ENCODE results near the gene SLC6A8. TPM values are rescaled to one million over a fixed set of nuclear protein-coding genes. Genes with fewer than 3 reads are reported as not detected.

Gene SLC6A8
- total RNA-seq, 2 experiments from 2014 or later, result not detected

DNA sequence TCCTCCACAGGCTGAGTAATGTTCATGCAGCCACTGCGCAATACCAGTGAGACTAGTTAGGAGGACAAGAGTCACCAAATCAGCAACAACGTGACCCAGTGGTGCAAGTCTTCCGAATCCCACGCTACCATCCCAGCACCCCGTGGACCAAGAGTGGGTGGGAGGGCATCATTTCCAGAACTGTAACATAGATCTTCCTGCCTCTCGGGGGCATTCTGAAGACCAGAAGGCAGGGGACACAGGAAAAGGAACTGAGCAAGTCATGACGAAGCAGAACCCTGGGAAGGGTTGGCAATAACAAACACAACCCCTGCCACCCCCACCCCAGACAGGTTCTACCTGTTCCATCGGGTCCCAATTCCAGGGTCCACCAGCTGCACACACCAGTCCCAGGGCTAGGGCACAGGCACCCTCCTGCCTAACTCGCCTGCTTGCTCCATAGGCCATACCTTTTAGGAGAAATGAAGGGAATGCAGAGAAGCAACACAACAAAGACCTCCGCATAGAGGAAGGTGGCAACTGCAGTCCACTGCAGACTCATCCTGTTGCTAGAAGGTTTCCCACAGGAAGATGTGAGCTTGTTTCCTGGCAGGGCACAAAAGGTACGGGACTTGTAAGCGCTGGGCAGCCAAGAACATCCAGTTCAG, 35.1 kb downstream of the SLC6A8 start:
- Histone ChIP-seq H3K4me2 (ENCODE audit: low read length) (peak overlapping the region; percentile 93), H3K36me3 (ENCODE audit: insufficient read depth, low read length) (peaks cover 45% of the 10 kb centered on the region), H3K79me2 (ENCODE audit: insufficient read depth, low read depth, low read length) (peaks cover 22% of the 10 kb centered on the region; the same call in 1 of the 2 replicates), H3K4me1 (ENCODE audit: insufficient read depth, low read length, poor library complexity, severe bottlenecking) (peaks cover 43% of the 10 kb centered on the region), H2AFZ (ENCODE audit: low read length) (no peak overlapping the region), H3K9me2 (ENCODE audit: insufficient read depth, low read length) (no peaks in the 10 kb centered on the region), H4K20me1 (ENCODE audit: insufficient read depth, low read length) (no peaks in the 10 kb centered on the region), H3K4me3 (ENCODE audit: low read depth, low read length, poor library complexity, severe bottlenecking) (peak overlapping the region; percentile 85), H3K9me3 (ENCODE audit: low read length) (no peaks in the 10 kb centered on the region), H3K27ac (ENCODE audit: low read depth, low read length, poor library complexity, severe bottlenecking) (peak overlapping the region; percentile 76)
- no TSS peak for BruUV-seq (replicated peaks)
- no peak for DNase-seq (ENCODE audit: low spot score)
- POLR2A ChIA-PET, result no interaction called here
- intact Hi-C loops (cut with micrococcal nuclease; ENCODE audit: unreplicated experiment), result no loop called here
- no peak for TF ChIP-seq EZH2phosphoT487 (IDR thresholded peaks at IDR 0.05; ENCODE audit: borderline replicate concordance, low read depth, low read length)
- TF ChIP-seq, protein P1, sequence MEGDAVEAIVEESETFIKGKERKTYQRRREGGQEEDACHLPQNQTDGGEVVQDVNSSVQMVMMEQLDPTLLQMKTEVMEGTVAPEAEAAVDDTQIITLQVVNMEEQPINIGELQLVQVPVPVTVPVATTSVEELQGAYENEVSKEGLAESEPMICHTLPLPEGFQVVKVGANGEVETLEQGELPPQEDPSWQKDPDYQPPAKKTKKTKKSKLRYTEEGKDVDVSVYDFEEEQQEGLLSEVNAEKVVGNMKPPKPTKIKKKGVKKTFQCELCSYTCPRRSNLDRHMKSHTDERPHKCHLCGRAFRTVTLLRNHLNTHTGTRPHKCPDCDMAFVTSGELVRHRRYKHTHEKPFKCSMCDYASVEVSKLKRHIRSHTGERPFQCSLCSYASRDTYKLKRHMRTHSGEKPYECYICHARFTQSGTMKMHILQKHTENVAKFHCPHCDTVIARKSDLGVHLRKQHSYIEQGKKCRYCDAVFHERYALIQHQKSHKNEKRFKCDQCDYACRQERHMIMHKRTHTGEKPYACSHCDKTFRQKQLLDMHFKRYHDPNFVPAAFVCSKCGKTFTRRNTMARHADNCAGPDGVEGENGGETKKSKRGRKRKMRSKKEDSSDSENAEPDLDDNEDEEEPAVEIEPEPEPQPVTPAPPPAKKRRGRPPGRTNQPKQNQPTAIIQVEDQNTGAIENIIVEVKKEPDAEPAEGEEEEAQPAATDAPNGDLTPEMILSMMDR (conservative IDR thresholded peaks at IDR 0.05; ENCODE audit: low read length), result no peak
- CTCF ChIA-PET (ENCODE audit: unreplicated experiment), result no interaction called here

DNA sequence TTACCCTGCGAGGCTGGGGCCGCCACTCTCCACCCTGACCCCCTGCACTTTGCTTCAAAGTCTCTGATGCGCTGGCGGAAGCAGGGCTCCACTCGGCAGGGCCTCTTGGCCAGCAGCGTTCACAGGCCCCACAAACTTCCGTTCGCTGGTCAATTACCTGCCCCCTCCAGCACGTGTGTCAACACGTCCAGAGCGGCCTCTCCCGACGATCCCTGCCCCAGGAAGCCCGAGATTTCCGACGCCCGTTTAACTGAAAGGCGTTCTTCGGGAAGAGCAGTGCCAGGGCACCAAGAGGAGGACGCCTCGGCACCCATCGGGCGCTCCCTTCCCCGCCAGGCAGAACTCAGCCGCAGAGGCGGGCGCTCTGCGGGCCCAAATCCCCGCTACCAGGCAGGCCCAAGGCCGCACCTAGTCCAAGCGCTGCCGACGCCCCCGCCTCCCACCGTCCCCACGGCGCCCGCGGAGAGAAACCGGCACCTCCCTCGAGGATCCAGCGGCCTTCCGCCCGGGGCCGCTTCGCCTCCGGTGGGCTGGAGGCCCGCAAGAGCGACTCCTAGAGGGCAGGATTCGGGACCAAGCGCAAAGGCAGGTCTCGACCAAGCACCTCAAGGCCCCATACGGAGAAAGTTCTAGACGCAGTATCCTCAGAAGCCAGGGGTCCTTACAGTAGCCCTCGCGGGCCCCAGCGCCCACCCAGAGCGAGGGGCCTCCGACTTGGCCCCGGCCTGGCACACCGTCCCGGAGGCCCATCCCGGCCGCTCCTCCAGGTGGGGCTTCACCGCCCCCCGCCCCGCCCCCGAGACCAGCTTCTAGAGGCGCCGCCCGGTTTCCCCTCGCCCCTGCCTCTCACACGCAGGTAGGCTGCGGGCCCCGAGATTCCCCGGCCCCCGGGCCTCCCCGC, 35.9 kb downstream of the SLC6A8 start:
- Histone ChIP-seq H2AFZ (ENCODE audit: low read length) (0 out of 2 replicates have a peak overlapping the region, but pooled peaks have one; percentile 9), H3K4me1 (ENCODE audit: insufficient read depth, low read length, poor library complexity, severe bottlenecking) (peaks cover 50% of the 10 kb centered on the region), H3K27ac (ENCODE audit: low read depth, low read length, poor library complexity, severe bottlenecking) (peak overlapping the region; percentile 76), H3K9me3 (ENCODE audit: low read length) (no peaks in the 10 kb centered on the region), H3K9me2 (ENCODE audit: insufficient read depth, low read length) (no peaks in the 10 kb centered on the region), H3K4me2 (ENCODE audit: low read length) (peak overlapping the region; percentile 93), H4K20me1 (ENCODE audit: insufficient read depth, low read length) (no peaks in the 10 kb centered on the region), H3K4me3 (ENCODE audit: low read depth, low read length, poor library complexity, severe bottlenecking) (peak overlapping the region; percentile 85), H3K79me2 (ENCODE audit: insufficient read depth, low read depth, low read length) (peaks cover 22% of the 10 kb centered on the region; the same call in 1 of the 2 replicates), H3K36me3 (ENCODE audit: insufficient read depth, low read length) (peaks cover 37% of the 10 kb centered on the region)
- ChIA-PET POLR2A (interaction anchor here (0.6 kb wide), 2 partner anchors 183 to 784 kb away, joined by 3 to 4 read pairs; no protein-coding TSS in a partner anchor), CTCF (ENCODE audit: unreplicated experiment) (interaction anchor here (0.5 kb wide), 1 partner anchor 16 kb away, joined by 4 read pairs; no protein-coding TSS in a partner anchor)
- no TSS peak for BruUV-seq (replicated peaks)
- TF ChIP-seq, protein P1 (conservative IDR thresholded peaks at IDR 0.05; ENCODE audit: low read length), result peak; percentile 71
- no peak for TF ChIP-seq EZH2phosphoT487 (IDR thresholded peaks at IDR 0.05; ENCODE audit: borderline replicate concordance, low read depth, low read length)
- peak; percentile 72 for DNase-seq (ENCODE audit: low spot score)
- intact Hi-C loops (cut with micrococcal nuclease; ENCODE audit: unreplicated experiment), result no loop called here
